ENCODE results near the gene TMBIM1.

TMBIM1 gene

GRCh38 chr2:218262237-218262600, 30.1 kb downstream of the TMBIM1 start:
- Histone ChIP-seq H3K4me1 (ENCODE audit: control insufficient read depth, insufficient read depth, low read depth, low read length) (peaks cover 35% of the 10 kb centered on the region), H3K27me3 (ENCODE audit: control insufficient read depth in 1 of 2, insufficient read depth in 1 of 2, low read length in 2 of 2) (no peaks in the 10 kb centered on the region), H2BK15ac (ENCODE audit: low read depth, poor library complexity, severe bottlenecking) (peak overlapping the region; percentile 9), H3K4ac (ENCODE audit: low read depth in 1 of 2, low read length in 2 of 2) (peak overlapping the region in 1 of 2 experiments; percentile 17), H2AK5ac (ENCODE audit: low read length, severe bottlenecking) (no peak overlapping the region), H3K4me3 (ENCODE audit: insufficient read depth in 1 of 2, low read depth in 1 of 2, low read length in 2 of 2) (no peak overlapping the region), H2AFZ (ENCODE audit: low read depth, low read length) (no peak overlapping the region), H3K9me3 (ENCODE audit: control insufficient read depth, low read length) (no peaks in the 10 kb centered on the region), H2BK12ac (ENCODE audit: low read length in 2 of 2) (peak overlapping the region in 1 of 2 experiments; percentile 8), H4K91ac (ENCODE audit: low read length) (peak overlapping the region; percentile 76), H3K9ac (ENCODE audit: low read length) (no peak overlapping the region), H3K4me2 (ENCODE audit: low read length, poor library complexity, severe bottlenecking) (no peak overlapping the region), H3K14ac (ENCODE audit: low read length in 2 of 2) (no peak overlapping the region), H4K8ac (ENCODE audit: low read length) (peak overlapping the region; percentile 79), H3K23ac (ENCODE audit: low read length in 2 of 2) (peak overlapping the region in 1 of 2 experiments; percentile 47), H3K79me1 (replicated peaks; ENCODE audit: low read length, poor library complexity, severe bottlenecking) (peaks cover 28% of the 10 kb centered on the region), H3K27ac (ENCODE audit: low read length, poor library complexity, severe bottlenecking) (no peak overlapping the region), H3K36me3 (ENCODE audit: control insufficient read depth in 1 of 2, insufficient read depth in 2 of 2, low read depth in 1 of 2, low read length in 2 of 2) (peaks cover 46 to 59% of the 10 kb centered on the region in 2 experiments), H2BK120ac (ENCODE audit: low read depth, low read length) (no peak overlapping the region), H2BK5ac (ENCODE audit: low read depth, low read length, poor library complexity, severe bottlenecking) (no peak overlapping the region), H3K18ac (ENCODE audit: low read depth in 1 of 2, low read length in 2 of 2) (peak overlapping the region; percentile 30 to 48)
- no peak for DNase-seq
- WGBS: 86% methylated on average over 5 of the region's 6 CpGs

DNA sequence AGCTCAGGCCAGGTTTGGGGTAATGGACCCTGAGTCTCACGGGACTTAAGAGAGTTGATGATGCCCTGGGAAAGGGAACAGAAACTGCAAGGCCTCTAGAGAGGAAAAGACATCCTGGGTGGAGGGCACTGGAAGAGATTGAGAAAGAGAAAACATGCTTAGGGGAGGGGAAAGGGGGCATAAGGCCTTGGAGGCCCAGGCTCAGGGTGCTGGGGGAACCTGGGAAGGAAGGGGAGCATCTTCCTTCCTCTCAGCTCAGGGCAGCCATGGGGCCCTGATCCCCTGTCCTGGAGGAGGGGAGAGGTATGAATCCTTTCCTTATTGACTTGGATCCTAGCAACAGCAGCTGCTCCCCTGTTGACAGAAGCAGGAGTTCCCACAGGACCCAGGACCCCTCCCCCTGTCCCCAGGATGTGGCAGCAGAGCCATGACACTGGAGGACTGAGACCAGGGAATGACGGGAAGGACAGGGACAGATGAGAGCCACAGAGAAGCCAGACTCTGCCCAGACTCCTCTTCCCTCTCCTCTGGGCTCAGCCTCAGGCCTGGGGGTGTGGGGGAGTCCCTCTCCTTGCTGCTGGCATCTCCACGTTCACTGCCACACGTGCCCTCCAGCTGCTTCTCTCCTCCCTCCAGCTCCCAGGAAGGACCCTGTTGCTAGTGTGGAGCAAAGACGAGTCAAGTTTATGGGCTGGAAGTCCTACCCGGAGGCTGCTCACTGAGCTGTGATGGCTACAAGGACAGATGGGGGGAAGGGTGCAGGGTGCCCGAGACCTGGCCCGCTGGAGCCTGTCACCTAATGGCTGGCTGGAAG, 30.7 kb downstream of the TMBIM1 start:
- Histone ChIP-seq H2AK5ac (ENCODE audit: low read length, severe bottlenecking) (peak overlapping the region; percentile 34), H3K27me3 (ENCODE audit: control insufficient read depth in 1 of 2, insufficient read depth in 1 of 2, low read length in 2 of 2) (no peaks in the 10 kb centered on the region), H3K27ac (ENCODE audit: low read length, poor library complexity, severe bottlenecking) (no peak overlapping the region), H2BK5ac (ENCODE audit: low read depth, low read length, poor library complexity, severe bottlenecking) (no peak overlapping the region), H4K91ac (ENCODE audit: low read length) (peak overlapping the region; percentile 95), H3K4me2 (ENCODE audit: low read length, poor library complexity, severe bottlenecking) (no peak overlapping the region), H3K18ac (ENCODE audit: low read depth in 1 of 2, low read length in 2 of 2) (peak overlapping the region; percentile 30 to 81), H3K4ac (ENCODE audit: low read depth in 1 of 2, low read length in 2 of 2) (peak overlapping the region; percentile 19 to 52), H2AFZ (ENCODE audit: low read depth, low read length) (no peak overlapping the region), H3K9me3 (ENCODE audit: control insufficient read depth, low read length) (no peaks in the 10 kb centered on the region), H3K79me1 (replicated peaks; ENCODE audit: low read length, poor library complexity, severe bottlenecking) (peaks cover 23% of the 10 kb centered on the region), H2BK15ac (ENCODE audit: low read depth, poor library complexity, severe bottlenecking) (peak overlapping the region; percentile 9), H3K4me3 (ENCODE audit: insufficient read depth in 1 of 2, low read depth in 1 of 2, low read length in 2 of 2) (no peak overlapping the region), H2BK12ac (ENCODE audit: low read length in 2 of 2) (peak overlapping the region; percentile 75 to 94), H3K14ac (ENCODE audit: low read length in 2 of 2) (no peak overlapping the region), H3K23ac (ENCODE audit: low read length in 2 of 2) (peak overlapping the region in 1 of 2 experiments; percentile 47), H4K8ac (ENCODE audit: low read length) (peak overlapping the region; percentile 79), H2BK120ac (ENCODE audit: low read depth, low read length) (peak overlapping the region; percentile 51), H3K9ac (ENCODE audit: low read length) (peak overlapping the region; percentile 38), H3K36me3 (ENCODE audit: control insufficient read depth in 1 of 2, insufficient read depth in 2 of 2, low read depth in 1 of 2, low read length in 2 of 2) (peaks cover 46 to 57% of the 10 kb centered on the region in 2 experiments), H3K4me1 (ENCODE audit: control insufficient read depth, insufficient read depth, low read depth, low read length) (peaks cover 35% of the 10 kb centered on the region)
- DNase-seq: peak; percentile 60
- 69% methylated on average over 5 of the region's 8 CpGs for WGBS

DNA sequence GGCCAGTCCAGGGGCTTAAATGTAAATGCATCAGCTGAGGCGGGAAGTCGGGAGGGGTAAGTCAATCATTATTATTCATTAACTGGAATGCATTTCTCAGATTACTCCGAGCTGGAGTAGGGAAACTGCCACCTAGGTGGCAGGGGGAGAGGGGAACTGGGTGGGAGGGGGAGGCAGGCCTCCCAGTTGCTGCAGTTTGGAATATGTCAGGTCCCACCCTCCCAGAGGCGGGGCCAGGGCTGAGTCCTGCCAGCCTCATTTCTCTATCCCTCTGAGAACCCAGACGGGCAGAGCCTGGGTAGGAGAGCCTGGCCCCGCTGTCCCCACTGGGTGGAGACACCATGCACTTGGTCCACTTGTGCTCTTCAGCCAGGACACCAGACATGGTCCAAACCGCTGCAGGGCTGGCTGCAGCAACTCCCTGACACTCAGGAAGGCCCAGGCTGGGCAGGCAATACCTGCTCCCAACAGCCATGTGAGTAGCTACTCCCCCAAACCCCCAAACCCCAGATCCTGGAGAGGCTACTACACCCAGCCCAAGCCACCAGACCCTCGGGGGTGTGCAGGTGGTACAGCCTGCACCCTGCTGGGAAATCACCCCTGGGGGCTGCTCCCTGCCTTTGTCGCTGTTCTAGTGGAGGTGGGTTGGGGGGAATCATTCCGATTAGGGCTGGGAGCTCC, 31.4 kb downstream of the TMBIM1 start, which contains the start of gene GPBAR1:
TSS of gene GPBAR1 (plus strand) at position 274 of the 681 bp plus-strand sequence. CDS start 1,710 bp downstream, outside the sequence.
- peak within 1 kb of the TSS; percentile 30 to 90 for H3K18ac ChIP-seq (ENCODE audit: low read depth in 1 of 2, low read length in 2 of 2)
- H4K8ac ChIP-seq (ENCODE audit: low read length): peak within 1 kb of the TSS; percentile 93
- peaks cover 16% of the 10 kb centered on the region for H3K79me1 ChIP-seq (replicated peaks; ENCODE audit: low read length, poor library complexity, severe bottlenecking)
- peak within 1 kb of the TSS; percentile 55 for H2AK5ac ChIP-seq (ENCODE audit: low read length, severe bottlenecking)
- H3K4me2 ChIP-seq (ENCODE audit: low read length, poor library complexity, severe bottlenecking): no peak within 1 kb of the TSS
- H4K91ac ChIP-seq (ENCODE audit: low read length): peak within 1 kb of the TSS; percentile 95
- H3K23ac ChIP-seq (ENCODE audit: low read length in 2 of 2): peak within 1 kb of the TSS in 1 of 2 experiments; percentile 47
- peak within 1 kb of the TSS; percentile 80 for H3K9ac ChIP-seq (ENCODE audit: low read length)
- no peak within 1 kb of the TSS for H2AFZ ChIP-seq (ENCODE audit: low read depth, low read length)
- H2BK5ac ChIP-seq (ENCODE audit: low read depth, low read length, poor library complexity, severe bottlenecking): no peak within 1 kb of the TSS
- H2BK15ac ChIP-seq (ENCODE audit: low read depth, poor library complexity, severe bottlenecking): peak within 1 kb of the TSS; percentile 62
- H3K36me3 ChIP-seq (ENCODE audit: control insufficient read depth in 1 of 2, insufficient read depth in 2 of 2, low read depth in 1 of 2, low read length in 2 of 2): peaks cover 43 to 55% of the 10 kb centered on the region in 2 experiments
- peak within 1 kb of the TSS; percentile 94 to 95 for H2BK12ac ChIP-seq (ENCODE audit: low read length in 2 of 2)
- H3K27ac ChIP-seq (ENCODE audit: low read length, poor library complexity, severe bottlenecking): no peak within 1 kb of the TSS
- peaks cover 35% of the 10 kb centered on the region for H3K4me1 ChIP-seq (ENCODE audit: control insufficient read depth, insufficient read depth, low read depth, low read length)
- peak within 1 kb of the TSS in 1 of 2 experiments; percentile 52 for H3K4me3 ChIP-seq (ENCODE audit: insufficient read depth in 1 of 2, low read depth in 1 of 2, low read length in 2 of 2)
- peak; percentile 37 for DNase-seq
- H3K9me3 ChIP-seq (ENCODE audit: control insufficient read depth, low read length): no peaks in the 10 kb centered on the region
- H3K4ac ChIP-seq (ENCODE audit: low read depth in 1 of 2, low read length in 2 of 2): peak within 1 kb of the TSS; percentile 52 to 54
- WGBS: 72% methylated on average over 8 of the region's 10 CpGs
- H2BK120ac ChIP-seq (ENCODE audit: low read depth, low read length): peak within 1 kb of the TSS; percentile 74
- no peaks in the 10 kb centered on the region for H3K27me3 ChIP-seq (ENCODE audit: control insufficient read depth in 1 of 2, insufficient read depth in 1 of 2, low read length in 2 of 2)
- H3K14ac ChIP-seq (ENCODE audit: low read length in 2 of 2): no peak within 1 kb of the TSS

- WGBS: 99% methylated on average over 5 of the region's 5 CpGs
- peaks cover 35% of the 10 kb centered on the region for H3K4me1 ChIP-seq (ENCODE audit: control insufficient read depth, insufficient read depth, low read depth, low read length)
- H3K27me3 ChIP-seq (ENCODE audit: control insufficient read depth in 1 of 2, insufficient read depth in 1 of 2, low read length in 2 of 2): no peaks in the 10 kb centered on the region
Observed at GRCh38 chr2:218260166-218260565, 32.1 kb downstream of the TMBIM1 start.

More at GRCh38 chr2:218260166-218260565, 32.1 kb downstream of the TMBIM1 start:
- H2AFZ ChIP-seq (ENCODE audit: low read depth, low read length): no peak overlapping the region
- peak overlapping the region; percentile 80 for H3K9ac ChIP-seq (ENCODE audit: low read length)
- no peak overlapping the region for H3K4me3 ChIP-seq (ENCODE audit: insufficient read depth in 1 of 2, low read depth in 1 of 2, low read length in 2 of 2)
- H3K79me1 ChIP-seq (replicated peaks; ENCODE audit: low read length, poor library complexity, severe bottlenecking): peaks cover 9% of the 10 kb centered on the region
- peak overlapping the region; percentile 55 for H2AK5ac ChIP-seq (ENCODE audit: low read length, severe bottlenecking)
- H3K4ac ChIP-seq (ENCODE audit: low read depth in 1 of 2, low read length in 2 of 2): peak overlapping the region; percentile 10 to 54
- H4K91ac ChIP-seq (ENCODE audit: low read length): peak overlapping the region; percentile 25
- peak overlapping the region; percentile 94 to 95 for H2BK12ac ChIP-seq (ENCODE audit: low read length in 2 of 2)
- peak overlapping the region; percentile 22 to 90 for H3K18ac ChIP-seq (ENCODE audit: low read depth in 1 of 2, low read length in 2 of 2)
- H3K4me2 ChIP-seq (ENCODE audit: low read length, poor library complexity, severe bottlenecking): no peak overlapping the region
- H3K27ac ChIP-seq (ENCODE audit: low read length, poor library complexity, severe bottlenecking): no peak overlapping the region
- H3K23ac ChIP-seq (ENCODE audit: low read length in 2 of 2): no peak overlapping the region
- H2BK5ac ChIP-seq (ENCODE audit: low read depth, low read length, poor library complexity, severe bottlenecking): no peak overlapping the region
- peak overlapping the region; percentile 93 for H4K8ac ChIP-seq (ENCODE audit: low read length)
- H3K9me3 ChIP-seq (ENCODE audit: control insufficient read depth, low read length): no peaks in the 10 kb centered on the region
- DNase-seq: no peak
- peak overlapping the region; percentile 74 for H2BK120ac ChIP-seq (ENCODE audit: low read depth, low read length)
- H2BK15ac ChIP-seq (ENCODE audit: low read depth, poor library complexity, severe bottlenecking): no peak overlapping the region
- H3K14ac ChIP-seq (ENCODE audit: low read length in 2 of 2): no peak overlapping the region
- H3K36me3 ChIP-seq (ENCODE audit: control insufficient read depth in 1 of 2, insufficient read depth in 2 of 2, low read depth in 1 of 2, low read length in 2 of 2): peaks cover 43 to 48% of the 10 kb centered on the region in 2 experiments

All from mesenchymal stem cell (in vitro differentiated cells and primary cell).